Stomach (tissue), 4 donors: Measurements from ENCODE around the gene SMIM44.

Source experiments
- POLR2A ChIP-seq, 4 donors: fragments of 450-650 bp; IDR thresholded peaks; one replicate each; pipeline ENCODE4 v1.6.1; 2016; ENCODE audit warnings: antibody characterized with exemption in 4 of 4, control low read depth in 2 of 4, mild to moderate bottlenecking in 1 of 4, moderate library complexity in 1 of 4
- POLR2AphosphoS5 ChIP-seq, 3 donors: sonication (generic); formaldehyde crosslinking; IDR thresholded peaks; one replicate each; pipeline ENCODE4 v1.6.1; 2016; ENCODE audit warnings: antibody characterized with exemption in 3 of 3
- TF ChIP-seq, protein P1 (sequence below), 7 experiments: fragments of 450-650 bp in 4 of 7; fragments of 200-600 bp in 3 of 7; sonication (generic) in 3 of 7; IDR thresholded peaks; one replicate each; pipeline ENCODE4 v1.5.1; 2016 to 2019; ENCODE audit warnings: antibody characterized with exemption in 7 of 7, control low read depth in 2 of 7, mild to moderate bottlenecking in 1 of 7

DNA sequence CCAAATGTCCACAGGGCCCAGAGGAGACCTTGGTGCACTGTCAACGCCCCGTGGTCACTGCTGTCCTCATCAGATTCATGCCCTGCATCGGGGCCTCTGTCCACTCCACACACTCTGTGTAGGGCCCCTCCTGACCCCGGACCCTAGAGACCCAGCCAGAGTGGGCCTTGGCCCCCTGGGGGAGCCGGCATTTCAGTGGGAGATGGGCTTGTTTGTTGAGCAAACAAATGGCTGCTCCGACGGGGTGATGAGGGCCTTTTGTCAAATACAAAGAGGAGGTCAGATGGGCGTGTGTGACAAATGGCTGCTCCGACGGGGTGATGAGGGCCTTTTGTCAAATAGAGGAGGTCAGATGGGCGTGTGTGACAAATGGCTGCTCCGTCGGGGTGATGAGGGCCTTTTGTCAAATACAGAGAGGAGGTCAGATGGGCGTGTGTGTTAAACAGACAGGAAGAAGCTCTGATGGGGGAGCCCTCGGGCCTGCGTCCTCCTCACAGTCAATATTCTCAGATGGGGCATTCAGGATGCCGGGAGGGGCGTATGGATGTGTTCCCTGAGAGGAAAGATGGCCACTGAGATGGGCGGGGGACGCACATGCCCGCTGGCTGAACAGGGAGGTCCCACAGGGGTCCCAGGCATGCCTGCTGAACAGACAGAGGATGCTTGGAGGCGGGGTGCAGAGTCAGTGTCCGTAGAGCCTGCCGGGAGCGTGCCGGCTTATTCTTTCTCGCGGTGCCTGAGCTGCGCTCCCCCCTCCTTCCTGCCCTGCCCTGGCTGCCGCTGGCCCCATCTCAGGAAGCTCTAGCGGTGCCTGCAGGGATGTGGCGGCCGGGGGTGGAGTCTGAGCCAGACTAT, 39.2 kb downstream of the SMIM44 start:
- TF ChIP-seq, protein P1, sequence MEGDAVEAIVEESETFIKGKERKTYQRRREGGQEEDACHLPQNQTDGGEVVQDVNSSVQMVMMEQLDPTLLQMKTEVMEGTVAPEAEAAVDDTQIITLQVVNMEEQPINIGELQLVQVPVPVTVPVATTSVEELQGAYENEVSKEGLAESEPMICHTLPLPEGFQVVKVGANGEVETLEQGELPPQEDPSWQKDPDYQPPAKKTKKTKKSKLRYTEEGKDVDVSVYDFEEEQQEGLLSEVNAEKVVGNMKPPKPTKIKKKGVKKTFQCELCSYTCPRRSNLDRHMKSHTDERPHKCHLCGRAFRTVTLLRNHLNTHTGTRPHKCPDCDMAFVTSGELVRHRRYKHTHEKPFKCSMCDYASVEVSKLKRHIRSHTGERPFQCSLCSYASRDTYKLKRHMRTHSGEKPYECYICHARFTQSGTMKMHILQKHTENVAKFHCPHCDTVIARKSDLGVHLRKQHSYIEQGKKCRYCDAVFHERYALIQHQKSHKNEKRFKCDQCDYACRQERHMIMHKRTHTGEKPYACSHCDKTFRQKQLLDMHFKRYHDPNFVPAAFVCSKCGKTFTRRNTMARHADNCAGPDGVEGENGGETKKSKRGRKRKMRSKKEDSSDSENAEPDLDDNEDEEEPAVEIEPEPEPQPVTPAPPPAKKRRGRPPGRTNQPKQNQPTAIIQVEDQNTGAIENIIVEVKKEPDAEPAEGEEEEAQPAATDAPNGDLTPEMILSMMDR (IDR thresholded peaks at IDR 0.05): no peak
- no peak for TF ChIP-seq POLR2A (IDR thresholded peaks at IDR 0.05)
- TF ChIP-seq POLR2AphosphoS5 (IDR thresholded peaks at IDR 0.05): no peak
